Measurements from ENCODE around the gene LRIT1.

GRCh38 chr10:84216834-84217233 lies 24.5 kb downstream of the LRIT1 start:
- TF ChIP-seq CTCF (IDR thresholded peaks at IDR 0.05; ENCODE audit: low read length), result no peak
- TF ChIP-seq EZH2 (IDR thresholded peaks at IDR 0.05; ENCODE audit: borderline replicate concordance, low read length), result no peak
